ENCODE data around the gene OPHN1.
"Not testable (repeated sequence)": the region's sequence is repeated elsewhere in the genome, so short reads cannot be mapped to it uniquely, and the experiment has no call there.

OPHN1 gene

DNA sequence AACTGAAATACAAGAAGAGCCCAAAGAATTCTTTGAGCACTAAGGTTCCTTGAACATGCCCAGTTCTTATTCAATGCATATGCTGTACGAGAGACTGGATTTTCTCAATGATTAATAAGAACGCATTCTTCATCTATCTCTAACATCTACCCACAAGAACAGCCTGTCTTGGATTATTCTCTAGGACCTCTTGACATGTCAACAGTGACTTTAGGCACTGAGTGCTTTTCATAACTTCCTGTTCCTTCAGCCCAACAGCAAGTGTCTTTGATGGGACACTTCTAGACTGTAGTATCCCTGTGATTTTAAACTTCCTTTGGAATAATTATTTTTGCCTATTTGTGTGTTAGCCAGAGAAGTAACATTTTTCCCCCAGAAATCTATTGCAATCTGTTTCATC, 69.3 kb downstream of the OPHN1 start:
- DNase-seq (ENCODE audit: low read depth in 2 of 2), result no peak

DNA sequence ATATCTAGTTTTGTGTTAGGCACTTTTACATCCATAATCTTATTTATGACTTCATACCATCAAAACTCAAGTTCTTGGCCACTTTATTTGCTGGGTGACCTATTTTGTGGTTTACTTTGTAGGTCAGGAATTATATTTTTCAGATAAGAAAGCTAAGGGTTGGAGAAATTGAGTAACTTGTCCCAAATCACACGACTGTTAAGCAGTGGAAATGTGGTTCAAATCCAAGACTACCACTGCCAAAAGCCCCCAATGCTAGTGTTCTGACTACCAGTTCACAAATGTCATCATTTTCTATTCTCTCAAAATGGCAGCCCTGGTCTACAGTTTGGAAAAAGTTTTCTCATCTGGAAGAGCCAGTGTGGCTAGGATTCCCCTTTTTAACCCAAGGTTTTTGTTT, 74.6 kb downstream of the OPHN1 start:
- no peak for DNase-seq (ENCODE audit: low read depth in 2 of 2)

DNA sequence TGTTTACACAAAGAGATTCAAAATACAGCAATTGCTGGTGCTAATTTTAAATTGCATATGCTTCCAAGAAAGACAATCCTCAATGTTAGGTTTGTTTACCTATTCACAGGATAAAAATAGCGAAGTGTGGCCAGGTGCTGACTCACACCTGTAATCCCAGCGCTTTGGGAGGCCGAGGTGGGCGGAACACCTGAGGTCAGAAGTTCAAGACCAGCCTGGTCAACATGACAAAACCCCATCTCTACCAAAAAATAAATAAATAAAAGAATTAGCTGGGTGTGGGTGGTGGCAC, 77.7 kb downstream of the OPHN1 start:
- no peak for DNase-seq (ENCODE audit: low read depth in 2 of 2)

GRCh38 chrX:68354879-68355628, 78.2 kb downstream of the OPHN1 start:
- DNase-seq (ENCODE audit: low read depth in 2 of 2), result no peak

- no peak for DNase-seq (ENCODE audit: low read depth in 2 of 2)
Measured at GRCh38 chrX:68345025-68345424, 88.3 kb downstream of the OPHN1 start.

DNA sequence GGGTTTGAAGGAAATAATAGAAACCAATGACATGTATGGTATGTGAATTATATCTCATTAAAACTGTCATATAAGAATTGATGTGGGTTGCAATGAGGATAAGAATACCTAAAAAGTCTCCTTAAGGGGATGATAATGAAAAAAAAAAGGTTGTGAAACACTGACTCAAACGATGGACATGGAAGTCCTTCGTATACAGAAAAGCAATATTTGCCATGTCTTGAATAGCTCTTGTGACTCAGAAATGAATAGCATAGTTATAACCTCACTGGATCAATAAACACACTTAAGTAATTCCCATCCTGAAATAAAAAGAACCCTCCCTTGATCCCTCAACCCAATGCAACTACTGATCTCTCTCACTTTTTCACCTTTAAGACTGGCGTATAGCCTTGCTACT, 89.7 kb downstream of the OPHN1 start:
- DNase-seq (ENCODE audit: low read depth in 2 of 2), result no peak

DNA sequence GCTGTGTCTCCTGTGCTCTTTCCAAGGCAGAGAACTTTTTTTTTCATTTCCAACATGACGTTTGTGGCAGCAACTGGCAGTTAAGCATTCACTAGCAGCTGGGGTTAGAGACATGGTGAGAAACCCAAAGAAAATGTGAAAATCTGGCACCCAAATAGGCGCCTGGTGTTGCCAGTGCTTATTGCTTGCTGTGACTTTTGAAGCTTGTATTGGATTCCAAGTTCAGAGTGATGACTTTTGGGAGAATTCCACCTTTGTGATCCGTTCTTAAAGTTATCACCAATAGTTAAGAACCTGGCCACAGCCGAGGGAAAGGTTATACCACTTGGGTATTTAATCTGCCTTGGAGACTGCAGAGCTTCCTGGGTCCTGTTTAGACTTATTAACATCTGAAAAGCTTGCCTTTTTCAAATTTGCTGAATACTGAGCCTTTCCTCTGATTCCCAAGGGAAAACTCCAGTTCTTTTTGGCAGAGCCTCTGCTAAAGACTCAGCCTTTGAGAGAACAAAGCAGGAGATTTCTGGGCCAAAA, 101.0 kb downstream of the OPHN1 start:
- DNase-seq (ENCODE audit: low read depth in 2 of 2), result peak in 1 of 2 experiments; percentile 3

DNA sequence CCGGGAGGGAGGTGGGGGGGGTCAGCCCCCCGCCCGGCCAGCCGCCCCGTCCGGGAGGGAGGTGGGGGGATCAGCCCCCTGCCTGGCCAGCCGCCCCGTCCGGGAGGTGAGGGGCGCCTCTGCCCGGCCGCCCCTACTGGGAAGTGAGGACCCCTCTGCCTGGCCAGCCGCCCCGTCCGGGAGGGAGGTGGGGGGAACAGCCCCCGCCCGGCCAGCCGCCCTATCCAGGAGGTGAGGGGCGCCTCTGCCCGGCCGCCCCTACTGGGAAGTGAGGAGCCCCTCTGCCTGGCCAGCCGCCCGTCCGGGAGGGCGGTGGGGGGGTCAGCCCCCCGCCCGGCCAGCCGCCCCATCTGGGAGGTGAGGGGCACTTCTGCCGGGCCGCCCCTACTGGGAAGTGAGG, 106.5 kb downstream of the OPHN1 start:
- DNase-seq (ENCODE audit: low read depth in 2 of 2), result not testable (repeated sequence)

- peak; percentile 62 to 74 for DNase-seq (ENCODE audit: low read depth in 2 of 2)
Measured at GRCh38 chrX:68307769-68308168, 125.5 kb downstream of the OPHN1 start.

GRCh38 chrX:68304602-68305001, 128.7 kb downstream of the OPHN1 start:
- no peak for DNase-seq (ENCODE audit: low read depth in 2 of 2)

- DNase-seq (ENCODE audit: low read depth in 2 of 2), result no peak
Measured at GRCh38 chrX:68299898-68300297, 133.4 kb downstream of the OPHN1 start.

GRCh38 chrX:68292471-68292870, 140.8 kb downstream of the OPHN1 start:
- no peak for DNase-seq (ENCODE audit: low read depth in 2 of 2)

DNA sequence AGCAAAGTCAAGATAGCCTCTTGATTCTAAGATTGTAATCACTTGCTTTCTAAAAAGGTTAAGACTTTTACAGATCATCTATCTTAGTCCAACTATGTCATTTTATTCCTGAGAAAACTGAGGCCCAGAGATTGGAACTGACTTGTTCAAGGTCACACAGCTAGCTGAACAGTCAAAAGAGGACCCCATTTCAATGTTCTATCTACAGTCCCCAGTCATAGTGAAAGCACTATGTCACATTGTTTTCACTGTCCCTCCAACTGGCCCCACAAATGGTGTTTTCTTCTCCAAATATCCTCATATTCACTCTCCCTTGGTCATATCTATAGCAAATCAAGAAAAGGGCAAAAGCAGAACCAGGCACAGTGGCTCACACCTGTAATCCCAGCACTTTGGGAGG, 145.2 kb downstream of the OPHN1 start:
- no peak for DNase-seq (ENCODE audit: low read depth in 2 of 2)

DNA sequence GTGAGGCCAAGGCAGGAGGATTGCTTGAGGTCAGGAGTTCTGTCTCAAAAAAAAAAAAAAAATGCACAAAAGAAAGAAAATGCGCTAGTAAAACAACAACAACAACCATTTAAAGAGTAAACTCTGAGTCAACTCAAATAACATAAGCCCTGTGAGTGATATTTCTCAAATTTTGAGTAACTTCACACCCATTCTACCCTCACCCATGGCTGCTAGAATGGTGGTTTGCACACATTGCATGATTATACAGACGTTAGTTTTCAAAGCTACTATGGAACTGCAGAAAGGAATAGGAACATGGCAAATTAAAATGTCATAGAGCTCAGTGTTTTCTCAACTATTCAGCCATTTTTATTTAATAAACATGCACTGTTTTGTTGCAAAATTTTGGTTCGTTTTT, 145.9 kb downstream of the OPHN1 start:
- no peak for DNase-seq (ENCODE audit: low read depth in 2 of 2)

DNA sequence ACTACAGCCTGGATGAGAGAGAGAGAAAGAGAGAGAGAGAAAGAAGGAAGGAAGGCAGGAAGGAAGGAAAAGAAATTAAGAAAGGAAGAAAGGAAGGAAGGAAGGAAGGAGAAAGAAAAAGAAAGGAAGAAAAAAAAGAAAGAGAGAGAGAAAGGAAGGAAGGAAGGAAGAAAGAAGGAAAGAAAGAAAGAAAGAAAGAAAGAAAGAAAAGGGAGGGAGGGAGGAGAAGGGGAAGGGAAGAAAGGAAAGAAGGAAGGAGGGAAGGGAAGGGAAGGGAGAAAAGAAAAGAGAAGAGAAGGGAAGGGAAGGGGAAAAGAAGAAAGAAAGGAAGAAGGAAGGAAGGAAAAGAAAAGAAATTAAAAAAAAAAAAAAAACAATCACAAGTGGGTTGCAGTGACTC, 146.3 kb downstream of the OPHN1 start:
- DNase-seq (ENCODE audit: low read depth in 2 of 2), result no peak

GRCh38 chrX:68286076-68286475, 147.2 kb downstream of the OPHN1 start:
- DNase-seq (ENCODE audit: low read depth in 2 of 2), result no peak

- no peak for DNase-seq (ENCODE audit: low read depth in 2 of 2)
Measured at GRCh38 chrX:68284281-68284904, 148.9 kb downstream of the OPHN1 start.

- no peak for DNase-seq (ENCODE audit: low read depth in 2 of 2)
Measured at GRCh38 chrX:68273887-68274286, 159.4 kb downstream of the OPHN1 start.

GRCh38 chrX:68264793-68265192, 168.5 kb downstream of the OPHN1 start:
- not testable (repeated sequence) for DNase-seq (ENCODE audit: low read depth in 2 of 2)

GRCh38 chrX:68261060-68261672, 172.1 kb downstream of the OPHN1 start:
- no peak for DNase-seq (ENCODE audit: low read depth in 2 of 2)

- DNase-seq (ENCODE audit: low read depth in 2 of 2), result no peak
Measured at GRCh38 chrX:68256990-68257389, 176.3 kb downstream of the OPHN1 start.

GRCh38 chrX:68254738-68255645, 178.3 kb downstream of the OPHN1 start:
- DNase-seq (ENCODE audit: low read depth in 2 of 2), result no peak

All from fibroblast of skin of left biceps (primary cell).